Gastroesophageal sphincter (tissue), 3 donors: Measurements from ENCODE around the gene RERE.

Source experiments
- CTCF ChIP-seq, 4 experiments: fragments of 200-600 bp in 2 of 4; fragments of 450-650 bp in 2 of 4; sonication (generic) in 1 of 4; IDR thresholded peaks; one replicate each; pipeline ENCODE4 v1.5.1; 2017 to 2019; ENCODE audit warnings: antibody characterized with exemption in 4 of 4, mild to moderate bottlenecking in 2 of 4, moderate library complexity in 2 of 4
- EP300 ChIP-seq: sonication (generic); formaldehyde crosslinking; IDR thresholded peaks from one replicate; pipeline ENCODE4 v1.6.1; 2017; ENCODE audit warnings: antibody characterized with exemption, mild to moderate bottlenecking
- POLR2A ChIP-seq, 2 donors: fragments of 450-650 bp; IDR thresholded peaks; one replicate each; pipeline ENCODE4 v1.6.1; 2017; ENCODE audit warnings: antibody characterized with exemption in 2 of 2, mild to moderate bottlenecking in 2 of 2, moderate library complexity in 1 of 2
- POLR2AphosphoS5 ChIP-seq: sonication (generic); formaldehyde crosslinking; IDR thresholded peaks from one replicate; pipeline ENCODE4 v1.6.1; 2017; ENCODE audit warnings: antibody characterized with exemption

- no peak for TF ChIP-seq CTCF (IDR thresholded peaks at IDR 0.05)
- TF ChIP-seq POLR2A (IDR thresholded peaks at IDR 0.05), result no peak
- TF ChIP-seq EP300, result no peak
- no peak for TF ChIP-seq POLR2AphosphoS5
These were observed 226.6 kb downstream of the RERE start for GRCh38 chr1:8590721-8591351.
